PC-3 (cell line): ENCODE data around the gene IGFLR1.

ENCODE experiments used
- CTCF ChIP-seq: fragments of 300-600 bp; sonication (generic); conservative IDR thresholded peaks from 2 replicates; pipeline ENCODE4 v1.5.1; 2017; ENCODE audit warnings: antibody characterized with exemption, low read depth, mild to moderate bottlenecking, low read length
- EZH2 ChIP-seq: fragments of 300-600 bp; sonication (generic); IDR thresholded peaks from one replicate; pipeline ENCODE4 v1.6.1; 2017; ENCODE audit warnings: antibody characterized with exemption, mild to moderate bottlenecking, low read length; ENCODE audit not compliant: unreplicated experiment
- EZH2phosphoT487 ChIP-seq: fragments of 300-600 bp; sonication (generic); IDR thresholded peaks from 2 replicates; pipeline ENCODE4 v1.6.1; 2018; ENCODE audit warnings: mild to moderate bottlenecking, antibody characterized with exemption, low read length, borderline replicate concordance

- TF ChIP-seq CTCF (no peak), EZH2 (no peak), EZH2phosphoT487 (no peak)
Observed at GRCh38 chr19:35754370-35755130, 12.3 kb upstream of the IGFLR1 start.
